ENCODE data around the gene ARHGEF19. TPM values are rescaled to one million over a fixed set of nuclear protein-coding genes. Genes with fewer than 3 reads are reported as not detected.
A peak's percentile ranks its signal among the peaks of the same experiment; 100 is the strongest.

The ARHGEF19 gene
- total RNA-seq, 4 donors from 2014 or later, result 3.3 to 4.6 (median 3.9) TPM

GRCh38 chr1:16211824-16212223 is 628 bp downstream of the ARHGEF19 start:
- TF ChIP-seq POLR2A (IDR thresholded peaks at IDR 0.05; ENCODE audit: low read depth) (no peak), POLR2AphosphoS5 (IDR thresholded peaks at IDR 0.05) (no peak), CTCF (IDR thresholded peaks at IDR 0.05) (no peak), EP300 (IDR thresholded peaks at IDR 0.05) (no peak)
- H3K27me3 ChIP-seq, result peaks cover 0 to 5% (median 0%) of the 10 kb centered on the region in 4 donors
- H3K27ac ChIP-seq (replicated peaks in 1 of 4), result no peak overlapping the region
- no peak for DNase-seq (ENCODE audit: extremely low spot score)
- H3K36me3 ChIP-seq, result no peaks in the 10 kb centered on the region
- H3K9me3 ChIP-seq, result no peaks in the 10 kb centered on the region
- peaks cover 8 to 23% (median 19%) of the 10 kb centered on the region in 4 donors for H3K4me1 ChIP-seq
- WGBS, result 97% methylated on average over 6 of the region's 6 CpGs
- H3K4me3 ChIP-seq, result no peak overlapping the region
- intact Hi-C loops (cut with DNase I), result no loop called here

- Histone ChIP-seq H3K4me1 (peaks cover 10 to 22% (median 17%) of the 10 kb centered on the region in 4 donors), H3K27ac (replicated peaks in 1 of 4) (no peak overlapping the region), H3K27me3 (no peaks in the 10 kb centered on the region), H3K4me3 (no peak overlapping the region), H3K36me3 (no peaks in the 10 kb centered on the region), H3K9me3 (no peaks in the 10 kb centered on the region)
- no peak for TF ChIP-seq EP300 (IDR thresholded peaks at IDR 0.05)
- TF ChIP-seq POLR2A (IDR thresholded peaks at IDR 0.05; ENCODE audit: low read depth), result no peak
- intact Hi-C loops (cut with DNase I), result no loop called here
- no peak for DNase-seq (ENCODE audit: extremely low spot score)
- 92% methylated on average over 4 of the region's 4 CpGs for WGBS
Measured at GRCh38 chr1:16210581-16210980, 1.9 kb downstream of the ARHGEF19 start.

GRCh38 chr1:16209847-16210407 is 2.5 kb downstream of the ARHGEF19 start:
- Histone ChIP-seq H3K9me3 (no peaks in the 10 kb centered on the region), H3K27me3 (no peaks in the 10 kb centered on the region), H3K4me1 (peaks cover 10 to 27% (median 23%) of the 10 kb centered on the region in 4 donors), H3K27ac (replicated peaks in 1 of 4) (no peak overlapping the region), H3K4me3 (peak overlapping the region in 1 of 4 donors; percentile 18), H3K36me3 (no peaks in the 10 kb centered on the region)
- no peak for TF ChIP-seq EP300 (IDR thresholded peaks at IDR 0.05)
- no peak for TF ChIP-seq POLR2AphosphoS5 (IDR thresholded peaks at IDR 0.05)
- no peak for TF ChIP-seq CTCF (IDR thresholded peaks at IDR 0.05)
- TF ChIP-seq POLR2A (IDR thresholded peaks at IDR 0.05; ENCODE audit: low read depth), result no peak
- no peak for DNase-seq (ENCODE audit: extremely low spot score)
- WGBS, result 94% methylated on average over 3 of the region's 11 CpGs
- intact Hi-C loops (cut with DNase I), result loop anchor here (5.0 kb wide), 2 partner anchors 37 to 152 kb away; no protein-coding TSS in a partner anchor

- no peak overlapping the region for H3K27ac ChIP-seq (replicated peaks in 1 of 4)
- intact Hi-C loops (cut with DNase I), result loop anchor here (5.0 kb wide), 2 partner anchors 38 to 153 kb away; no protein-coding TSS in a partner anchor
- no peaks in the 10 kb centered on the region for H3K9me3 ChIP-seq
- DNase-seq (ENCODE audit: extremely low spot score), result no peak
- 81% methylated on average over 9 of the region's 9 CpGs for WGBS
- TF ChIP-seq EP300 (IDR thresholded peaks at IDR 0.05), result no peak
- TF ChIP-seq POLR2A (IDR thresholded peaks at IDR 0.05; ENCODE audit: low read depth), result no peak
- no peak for TF ChIP-seq CTCF (IDR thresholded peaks at IDR 0.05)
- TF ChIP-seq POLR2AphosphoS5 (IDR thresholded peaks at IDR 0.05), result no peak
- H3K4me3 ChIP-seq, result peak overlapping the region in 1 of 4 donors; percentile 18
- no peaks in the 10 kb centered on the region for H3K36me3 ChIP-seq
- peaks cover 10 to 28% (median 23%) of the 10 kb centered on the region in 4 donors for H3K4me1 ChIP-seq
- H3K27me3 ChIP-seq, result no peaks in the 10 kb centered on the region
Measured at GRCh38 chr1:16209132-16209846, 3.2 kb downstream of the ARHGEF19 start.

- Histone ChIP-seq H3K36me3 (no peaks in the 10 kb centered on the region), H3K4me3 (no peak overlapping the region), H3K27ac (replicated peaks in 1 of 4) (peak overlapping the region in 1 of 4 donors; percentile 90), H3K9me3 (no peaks in the 10 kb centered on the region), H3K27me3 (no peaks in the 10 kb centered on the region), H3K4me1 (peaks cover 10 to 28% (median 23%) of the 10 kb centered on the region in 4 donors)
- no peak for TF ChIP-seq POLR2AphosphoS5 (IDR thresholded peaks at IDR 0.05)
- intact Hi-C loops (cut with DNase I), result loop anchor here (5.0 kb wide), 2 partner anchors 39 to 154 kb away; no protein-coding TSS in a partner anchor
- WGBS, result 80% methylated on average over 2 of the region's 13 CpGs
- no peak for DNase-seq (ENCODE audit: extremely low spot score)
Measured at GRCh38 chr1:16208270-16208987, 4.0 kb downstream of the ARHGEF19 start.
